ENCODE results near the gene RAB6B. TPM values are rescaled to one million over a fixed set of nuclear protein-coding genes. Genes with fewer than 3 reads are reported as not detected.

RAB6B gene
- polyA plus RNA-seq, 3 donors = 17.0 to 18.9 (median 18.4) TPM

DNA sequence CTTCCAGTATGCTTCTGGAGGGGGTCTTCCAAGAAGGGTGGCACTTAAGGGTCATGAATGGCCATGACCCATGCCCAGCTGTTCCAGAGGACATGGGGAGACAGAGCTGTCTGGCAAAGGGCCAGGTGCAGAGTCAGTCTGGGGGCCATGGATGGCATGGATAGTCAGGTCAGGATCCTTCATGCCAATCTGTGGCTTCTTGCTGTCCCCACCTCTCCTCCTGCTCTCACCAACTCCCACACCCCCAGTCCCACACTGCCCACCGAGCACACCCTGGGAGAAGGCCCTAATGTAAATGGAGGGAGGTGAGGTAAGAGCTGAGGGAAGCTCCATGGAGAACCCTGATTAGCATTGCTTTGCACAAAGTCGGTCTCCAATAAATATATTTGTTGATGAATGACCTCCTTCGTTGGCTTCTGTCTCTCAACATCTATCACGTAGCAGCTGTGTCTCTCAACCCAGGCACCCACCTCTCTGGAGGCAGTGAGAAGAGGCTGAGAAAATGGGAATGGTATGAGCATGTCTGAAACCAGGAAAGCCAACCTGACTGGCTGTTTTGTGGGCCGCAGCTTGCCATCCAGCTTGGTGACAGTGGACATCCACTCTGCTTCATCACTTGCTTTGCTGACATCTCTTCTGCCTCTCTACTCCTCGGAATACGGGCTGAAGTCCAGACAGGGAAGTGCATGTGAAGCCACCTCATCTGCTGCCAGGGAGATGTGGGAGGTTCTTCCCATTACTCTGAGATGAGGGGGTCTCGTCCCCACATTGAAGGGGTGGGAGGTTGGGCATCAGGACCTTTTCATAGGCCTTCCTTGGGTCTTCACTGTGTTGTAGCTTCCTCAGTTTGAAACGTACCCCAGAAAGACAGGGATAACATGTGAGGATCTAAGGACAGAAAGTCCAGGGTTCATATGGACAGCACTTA, 37.7 kb upstream of the RAB6B start:
- no peak for DNase-seq

DNA sequence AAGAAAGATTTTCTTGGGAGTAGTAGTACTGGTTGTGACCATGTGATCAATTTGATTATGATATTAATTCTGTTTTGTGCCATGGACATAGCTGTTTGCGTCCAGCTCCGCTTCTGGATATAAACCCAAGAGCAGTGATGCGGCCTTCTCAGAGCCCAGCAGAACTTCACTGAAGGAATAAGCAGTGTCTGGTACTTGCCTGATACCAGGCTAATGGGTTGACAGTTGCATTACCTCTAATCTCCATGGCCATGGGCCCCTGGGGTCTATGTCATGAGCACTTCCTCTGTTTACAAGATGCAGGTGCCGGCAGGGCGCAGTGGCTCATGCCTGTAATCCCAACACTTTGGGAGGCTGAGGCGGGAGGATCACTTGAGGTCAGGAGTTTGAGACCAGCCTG, 36.3 kb upstream of the RAB6B start:
- DNase-seq = no peak

DNA sequence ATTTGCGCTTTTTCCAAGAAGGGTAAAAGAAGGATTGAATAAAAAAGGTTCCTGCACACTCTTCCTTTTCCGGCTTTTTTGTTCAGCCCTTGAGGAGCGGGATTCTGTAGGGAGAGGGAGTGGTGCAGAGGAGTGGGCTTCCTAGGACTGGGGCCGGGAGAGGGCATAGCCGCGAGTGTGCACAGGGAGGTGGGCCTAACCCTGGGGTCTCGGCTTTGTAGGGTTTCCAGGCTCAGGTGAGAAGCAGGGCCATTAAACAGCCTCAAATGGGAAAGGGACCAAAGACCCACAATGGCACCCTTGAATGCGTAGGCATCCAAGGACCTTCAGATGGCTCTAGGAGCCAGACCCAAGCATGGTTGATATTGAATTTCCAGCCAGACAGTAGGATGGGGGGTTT, 35.4 kb upstream of the RAB6B start:
- no peak for DNase-seq

DNA sequence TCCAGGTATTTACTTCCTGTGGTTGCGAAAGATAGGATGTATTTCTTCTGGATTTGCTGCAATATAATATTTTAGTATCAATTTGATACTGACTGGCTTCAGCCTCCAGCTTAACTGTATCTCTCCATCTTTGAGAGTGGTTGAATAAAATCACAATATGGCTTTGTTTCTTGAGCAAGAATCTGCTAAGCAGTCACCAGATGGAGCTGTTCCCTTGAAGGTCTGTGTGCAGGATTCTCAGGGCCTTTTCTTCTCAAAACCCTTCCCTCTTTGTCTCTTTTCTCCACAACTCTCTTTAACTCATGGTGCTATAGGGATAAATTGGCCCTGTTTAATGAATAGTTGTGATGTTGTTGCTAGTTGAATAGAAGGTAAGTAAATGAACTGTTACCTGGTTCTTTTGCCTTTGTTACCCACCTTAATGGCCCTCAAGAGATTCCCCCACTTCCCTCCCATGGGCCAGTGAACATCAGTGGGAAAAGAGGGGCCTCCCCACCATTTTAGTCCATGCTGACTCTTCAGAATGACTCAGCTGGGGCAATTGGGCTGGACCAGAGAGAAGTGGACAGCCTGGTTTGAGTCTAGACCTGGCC, 34.8 kb upstream of the RAB6B start:
- DNase-seq = peak; percentile 57

DNA sequence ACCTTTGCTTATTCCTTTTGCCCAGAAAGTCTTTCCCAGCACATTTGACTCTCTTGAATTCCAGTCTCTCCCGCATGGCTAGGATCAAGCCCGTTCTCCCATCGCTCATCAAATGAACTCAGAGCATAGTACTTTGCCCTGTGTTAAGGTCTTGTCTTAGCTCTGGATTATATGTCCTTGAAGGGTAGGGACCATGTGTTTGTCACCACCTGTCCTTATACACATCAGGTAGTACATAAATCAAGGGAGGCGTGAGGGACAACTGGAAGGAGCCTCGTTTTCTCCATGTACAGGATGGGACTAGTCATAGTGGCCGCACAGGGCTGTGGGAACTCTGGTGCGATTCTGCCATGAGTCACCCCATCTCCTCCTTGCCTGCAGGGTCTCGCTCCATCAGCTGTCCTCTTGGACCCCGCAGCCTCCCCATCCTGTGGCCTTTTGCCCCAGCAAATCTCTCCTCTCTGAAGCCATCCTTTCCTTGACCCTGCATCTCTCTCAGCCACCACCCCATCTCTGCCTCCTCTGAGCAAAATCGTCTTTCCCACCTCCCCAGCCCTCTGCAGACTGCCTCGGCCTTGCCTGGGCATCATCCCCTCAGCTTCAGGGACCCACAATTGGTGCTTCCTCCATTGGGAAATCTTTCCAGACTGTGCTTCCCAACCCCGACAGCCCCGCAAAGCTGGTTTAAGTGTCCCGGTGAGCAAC, 33.4 kb upstream of the RAB6B start:
- no peak for DNase-seq

DNA sequence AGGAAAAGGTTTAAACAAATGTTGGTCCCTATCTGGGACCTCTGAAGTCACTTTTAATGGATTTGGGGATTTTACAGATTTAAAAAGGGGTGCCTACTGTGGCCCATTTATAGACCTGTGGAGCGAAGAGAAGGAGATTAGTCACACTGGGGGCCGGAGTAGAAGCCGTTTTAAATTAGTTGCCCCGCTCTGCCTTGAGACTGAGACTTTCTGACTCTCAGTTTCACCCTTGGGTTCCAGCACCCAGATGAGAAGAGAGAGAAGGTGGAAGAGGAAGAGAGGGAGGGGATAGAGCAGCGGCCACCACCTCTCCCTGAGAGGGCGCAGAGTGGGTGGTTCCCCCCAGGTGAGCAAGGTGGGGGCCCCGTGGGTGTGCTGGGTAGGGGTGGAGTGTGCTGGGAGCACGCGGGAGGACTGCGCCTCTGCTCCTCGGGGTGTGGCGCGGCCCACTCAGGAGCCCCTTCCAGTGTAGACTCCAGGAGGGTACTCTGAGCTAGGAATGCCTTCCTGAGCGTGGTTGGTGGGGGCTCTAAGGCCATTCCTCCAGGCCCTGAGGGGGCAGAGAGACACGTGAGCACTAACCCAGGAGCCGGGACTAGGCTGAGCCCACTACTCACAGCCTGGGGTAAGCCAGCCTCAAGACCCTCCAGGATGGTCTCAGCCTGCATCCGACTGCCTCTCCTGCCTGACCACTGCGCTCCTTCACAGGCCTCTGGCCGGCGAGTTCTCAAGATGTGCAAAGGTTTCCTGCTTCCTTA, 32.6 kb upstream of the RAB6B start:
- DNase-seq = no peak

DNA sequence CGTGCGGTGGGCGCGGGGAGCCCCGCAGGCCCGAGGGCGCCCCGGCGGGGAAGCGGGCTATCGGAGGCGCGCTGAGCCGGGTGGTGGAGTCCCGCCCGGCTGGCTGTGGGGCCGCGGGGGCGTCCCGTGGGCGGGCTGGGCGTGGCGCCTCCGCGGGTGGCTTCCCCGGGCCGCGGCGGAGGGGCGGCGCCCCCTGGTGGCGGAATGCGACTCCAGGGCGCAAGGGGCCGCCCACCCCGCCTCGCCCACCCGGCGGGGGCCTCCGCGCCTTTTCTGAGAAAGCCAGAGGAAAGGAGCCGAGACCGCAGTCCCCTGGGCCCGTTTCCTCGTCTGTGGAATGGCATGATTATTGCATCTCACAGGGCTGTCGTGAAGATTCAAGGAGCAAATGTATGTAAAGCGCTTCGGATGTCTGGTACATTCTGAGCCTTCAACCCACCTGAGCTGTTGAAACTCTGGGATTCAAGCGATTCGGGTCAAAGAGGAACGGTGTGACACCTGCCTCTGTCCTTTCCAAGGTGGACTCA, 31.9 kb upstream of the RAB6B start:
- peak; percentile 34 for DNase-seq

DNA sequence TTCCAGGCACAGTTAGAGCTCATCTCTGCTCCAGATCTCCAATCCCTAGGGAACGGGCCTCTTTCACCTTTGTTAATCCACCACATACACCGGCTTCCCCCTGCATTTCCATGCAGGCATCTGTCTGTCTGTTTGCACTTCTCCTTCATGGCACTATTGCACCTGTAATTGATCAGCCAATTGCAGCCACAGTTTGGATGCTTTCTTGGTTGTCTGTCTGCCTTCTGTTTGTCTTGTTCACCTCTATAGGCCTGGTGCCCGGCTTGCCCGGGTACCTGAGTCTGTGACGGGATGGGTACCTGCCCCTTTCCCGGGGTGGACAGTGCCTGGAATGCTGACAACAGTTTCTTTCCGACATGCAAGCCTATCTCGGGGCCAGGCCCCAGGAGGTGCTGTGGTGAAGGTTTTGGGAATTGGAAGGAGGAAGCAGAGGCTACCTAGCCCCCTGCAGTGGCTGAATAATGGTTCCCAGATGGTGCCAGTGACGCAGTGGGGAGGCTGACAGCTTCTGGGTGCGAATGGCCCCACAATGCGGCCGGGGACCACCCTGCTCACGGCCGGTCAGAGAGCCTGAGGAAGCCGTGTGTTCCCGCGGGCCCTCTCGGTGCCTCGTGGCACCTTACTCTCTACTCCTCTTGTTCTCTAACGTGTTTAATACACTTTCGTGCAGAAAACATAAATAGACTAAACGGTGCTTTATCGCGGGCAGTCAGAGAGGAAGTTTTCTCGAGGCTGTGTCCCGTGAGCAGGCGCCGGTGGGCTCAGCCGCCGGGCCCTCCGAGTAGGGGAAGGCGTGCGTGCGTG, 31.3 kb upstream of the RAB6B start:
- no peak for DNase-seq

DNA sequence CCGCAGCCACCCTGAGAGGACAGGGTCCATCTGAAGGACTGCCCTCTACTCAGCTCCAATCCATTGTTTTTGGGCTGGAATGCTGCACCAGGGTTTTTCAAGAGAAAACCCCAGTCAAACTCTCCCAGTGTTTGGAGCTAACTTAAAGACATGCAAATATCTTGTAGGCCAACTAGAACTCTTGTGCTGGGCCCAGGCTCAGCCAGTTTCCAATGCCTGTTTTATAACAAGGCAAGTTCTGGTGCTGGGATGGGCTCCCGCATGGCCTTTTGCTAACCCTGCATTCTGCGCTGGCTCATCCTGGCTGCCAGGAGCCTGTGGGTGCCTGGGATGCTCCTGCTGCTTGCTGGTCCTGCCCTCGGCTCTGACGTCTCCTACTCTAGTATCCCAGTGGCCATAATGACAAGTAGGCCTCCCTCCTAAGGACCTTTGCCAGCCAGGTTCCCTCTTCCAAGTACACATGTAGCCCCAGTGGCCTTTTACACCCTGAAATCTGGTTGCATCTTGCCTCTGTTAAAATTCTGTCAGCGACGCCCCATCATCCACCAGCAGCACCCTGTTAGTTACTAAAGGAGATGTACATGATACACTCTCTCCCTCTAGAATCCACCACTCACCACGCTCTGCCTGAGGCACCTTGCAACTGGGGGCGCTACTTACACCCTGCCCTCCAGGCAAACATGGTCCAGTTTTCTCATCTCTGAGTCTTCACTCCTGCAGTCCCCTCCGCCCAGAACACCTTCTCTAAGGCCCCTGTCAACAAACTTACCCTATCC, 30.5 kb upstream of the RAB6B start:
- DNase-seq = no peak

DNA sequence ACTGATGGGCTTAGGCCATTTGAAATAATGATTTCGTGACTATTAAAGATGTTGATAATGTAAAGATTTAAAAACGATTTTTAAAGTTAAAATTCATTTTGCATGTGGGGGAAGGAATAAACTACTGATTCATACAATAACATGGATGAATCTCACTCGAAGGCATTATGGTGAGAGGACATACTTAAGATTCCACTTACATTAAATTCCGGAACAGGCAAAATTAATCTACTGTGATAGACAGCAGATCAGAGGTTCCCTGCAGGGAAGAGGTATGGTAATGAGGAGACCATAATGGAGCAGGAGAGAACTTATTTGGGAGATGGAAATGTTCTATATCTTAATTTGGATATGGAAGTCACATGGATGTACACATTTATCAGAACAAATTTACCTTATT, 28.4 kb upstream of the RAB6B start:
- DNase-seq = no peak

DNA sequence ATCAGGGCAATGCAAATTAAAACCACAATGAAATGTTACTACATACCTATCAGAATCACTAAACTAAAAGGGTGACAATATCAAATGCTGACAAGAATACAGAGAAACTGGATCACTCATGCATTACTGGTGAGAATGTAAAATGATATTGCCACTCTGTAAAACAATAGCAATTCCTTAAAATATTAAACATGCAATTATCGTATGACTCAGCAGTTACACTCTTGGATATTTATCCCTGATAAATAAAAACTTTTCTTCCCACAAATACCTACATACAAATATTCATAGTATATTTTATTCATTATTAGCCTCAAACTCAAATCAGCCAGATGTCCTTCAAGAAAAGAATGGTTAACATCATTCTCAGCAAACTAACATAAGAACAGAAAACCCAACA, 25.9 kb upstream of the RAB6B start:
- no peak for DNase-seq

DNA sequence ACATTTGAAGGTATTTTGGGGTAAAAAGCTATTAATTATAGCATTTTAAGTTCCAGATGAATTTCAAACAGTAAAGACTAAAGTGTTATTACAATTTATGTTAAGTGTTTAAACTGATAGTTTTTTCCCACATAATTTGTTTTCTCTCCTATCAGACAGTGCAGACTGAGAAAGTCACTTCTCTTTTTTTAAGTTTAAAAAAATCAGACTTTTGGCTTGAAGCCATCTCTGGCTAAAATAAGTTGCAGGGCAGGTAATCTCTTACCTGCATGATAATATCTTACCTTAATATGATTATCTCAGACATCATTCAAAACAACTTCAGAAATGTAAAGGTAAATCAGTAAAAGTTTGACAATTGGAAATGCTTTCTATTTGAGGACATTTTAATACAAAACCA, 21.5 kb upstream of the RAB6B start:
- DNase-seq = no peak

DNA sequence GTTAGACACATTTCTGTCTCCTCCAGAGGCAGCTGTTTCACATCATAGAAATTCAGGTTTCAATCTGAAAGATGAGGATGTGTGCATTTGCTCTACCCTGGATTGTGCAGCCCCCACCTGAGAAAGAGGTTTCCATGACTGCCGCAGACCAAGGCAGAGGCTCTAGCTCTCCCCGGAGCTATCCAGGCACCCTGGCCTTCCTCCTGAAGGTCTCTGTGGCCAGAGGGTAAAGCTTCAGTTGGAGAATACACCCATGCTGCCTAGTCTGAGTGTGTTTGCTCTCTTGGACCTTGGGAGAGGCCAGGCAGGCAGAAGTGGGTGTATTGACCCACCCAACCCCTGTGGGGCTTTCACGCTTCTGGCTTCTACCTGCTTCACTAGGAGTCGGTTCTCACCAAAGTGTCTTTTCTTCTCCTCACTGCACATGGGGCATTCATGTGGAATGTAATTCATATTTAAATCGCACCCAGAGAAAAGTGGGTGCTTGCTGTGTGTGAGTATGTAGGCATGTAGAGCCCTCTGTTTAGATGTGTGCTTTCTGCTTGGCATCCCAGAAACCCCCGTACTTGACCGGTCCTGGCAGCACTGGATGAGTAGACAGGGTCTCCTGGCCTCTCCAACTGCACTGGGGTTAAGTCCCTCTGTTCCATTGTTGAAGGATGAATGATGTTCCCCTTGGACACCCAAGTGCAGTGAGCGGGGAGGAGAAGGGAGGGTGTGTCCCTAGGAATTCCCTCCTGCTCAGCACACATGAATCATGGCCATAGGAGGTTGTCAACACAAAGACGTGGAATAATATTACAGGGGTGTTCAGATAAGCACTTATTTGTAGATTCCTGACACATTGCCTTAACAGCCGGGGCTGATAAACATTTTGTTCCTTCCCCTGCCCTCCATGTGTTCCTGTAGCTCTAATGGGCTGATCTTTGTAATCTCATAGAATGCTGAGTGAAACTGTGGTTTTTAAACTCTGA, 20.3 kb upstream of the RAB6B start:
- DNase-seq = no peak

DNA sequence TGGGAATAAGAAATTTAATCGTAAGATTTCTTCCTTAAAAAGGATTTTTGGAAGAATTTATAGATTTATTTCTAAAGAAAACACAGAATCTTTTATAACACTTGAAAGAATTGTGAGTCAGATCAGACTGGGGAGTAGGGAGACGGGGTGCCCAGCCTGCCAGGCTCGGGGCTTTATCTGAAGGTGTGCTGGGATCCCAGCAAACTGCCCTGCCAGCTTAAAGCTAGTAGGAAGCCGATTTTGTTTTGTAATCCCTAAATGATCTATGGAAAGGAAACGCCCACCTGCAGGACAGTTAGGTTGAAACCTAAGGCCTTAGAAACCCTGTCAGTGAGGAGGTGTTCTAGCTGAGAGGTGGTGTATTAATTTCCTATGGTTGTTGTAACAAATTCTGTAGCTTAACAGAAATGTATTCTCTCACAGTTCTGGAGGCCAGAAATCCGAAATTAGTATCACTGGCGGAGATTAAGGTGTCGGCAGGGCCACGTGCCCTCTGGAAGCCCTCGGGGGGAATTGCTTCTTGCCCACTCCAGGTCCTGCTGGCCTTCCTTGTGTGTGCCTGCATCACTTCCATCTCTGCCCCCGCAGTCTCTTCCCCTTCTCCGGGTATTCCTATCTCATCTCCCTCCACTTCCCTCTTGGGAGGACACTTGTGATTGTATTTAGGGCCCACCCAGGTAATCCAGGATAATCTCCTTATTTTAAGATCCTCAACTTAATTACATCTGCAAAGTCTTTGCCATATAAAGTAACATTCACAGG, 19.3 kb upstream of the RAB6B start:
- DNase-seq = no peak

DNA sequence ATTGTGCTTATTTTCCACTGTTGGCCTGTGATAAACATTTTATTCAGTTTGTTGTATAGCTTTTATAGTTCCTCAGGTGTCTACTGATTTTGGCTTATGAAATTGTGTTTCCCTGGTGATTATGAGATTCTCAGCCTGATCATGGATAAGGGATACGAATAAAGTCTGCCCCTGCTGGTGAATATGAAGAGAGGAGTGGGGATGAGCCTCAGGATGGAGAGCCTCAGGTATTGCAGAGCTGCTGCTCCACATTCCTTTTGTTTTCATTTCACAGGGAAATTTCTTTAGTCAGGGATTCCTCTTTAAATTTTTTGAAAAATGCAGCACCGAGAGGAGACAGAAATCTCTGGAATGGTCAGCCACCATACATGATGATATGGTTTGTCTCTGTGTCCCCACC, 14.7 kb upstream of the RAB6B start:
- DNase-seq = no peak

DNA sequence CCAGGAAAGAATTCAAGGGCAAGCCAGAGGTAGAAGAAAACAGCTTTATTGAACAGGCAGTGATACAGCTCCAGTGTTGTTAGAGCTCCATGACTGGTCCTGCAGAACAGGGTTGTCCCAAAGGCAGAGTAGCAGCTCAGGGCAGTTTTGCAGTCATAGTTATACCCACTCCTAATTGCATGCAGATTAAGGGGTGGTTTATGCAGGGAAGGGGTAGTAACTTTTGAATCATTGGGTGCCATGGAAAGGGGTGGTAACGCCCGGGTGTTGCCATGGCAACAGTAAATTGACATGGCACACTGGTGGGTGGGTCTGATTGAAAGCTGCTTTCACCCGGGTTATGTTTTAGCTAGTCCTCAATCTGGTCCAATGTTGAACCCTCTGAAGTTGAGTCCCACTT, 9.7 kb upstream of the RAB6B start:
- no peak for DNase-seq

DNA sequence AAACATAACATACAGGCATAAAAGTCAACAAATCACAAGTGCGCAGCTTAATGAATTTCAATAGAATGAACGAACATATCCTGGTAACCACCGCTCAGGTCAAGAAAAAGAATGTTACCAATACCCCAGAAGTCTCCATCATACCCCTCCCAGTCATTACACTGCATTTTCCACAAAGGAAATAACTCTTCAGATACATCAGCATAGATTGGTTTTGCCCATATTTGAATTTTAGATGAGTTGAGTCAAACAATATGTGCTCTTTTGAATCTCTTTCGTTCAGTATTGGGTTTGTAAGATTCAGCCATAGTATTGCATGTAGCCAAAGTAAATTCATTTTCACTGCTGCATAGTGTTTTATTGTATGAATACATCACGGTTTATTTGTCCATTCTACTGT, 6.2 kb upstream of the RAB6B start:
- DNase-seq = no peak

DNA sequence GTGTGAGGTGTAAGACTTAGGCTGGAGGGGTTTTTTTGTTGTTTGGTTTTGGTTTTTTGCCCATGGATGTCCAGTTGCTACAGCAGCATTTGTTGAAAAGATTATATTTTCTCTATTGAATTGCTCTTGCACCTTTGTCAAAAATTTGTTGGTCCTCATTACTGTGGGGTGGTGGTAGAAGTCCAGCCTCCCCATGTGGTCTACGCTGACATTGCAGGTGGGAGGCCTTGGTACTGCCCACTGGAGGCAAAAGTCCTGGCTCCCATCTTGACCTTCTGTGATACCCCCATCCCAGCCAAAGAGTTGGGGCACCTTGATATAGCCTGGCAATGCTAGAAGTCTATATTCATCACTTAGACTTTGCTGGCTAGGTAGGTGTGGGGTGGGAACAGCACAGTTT, 5.4 kb upstream of the RAB6B start:
- DNase-seq = no peak
